ENCODE results near the gene TAF1D. TPM values are rescaled to one million over a fixed set of nuclear protein-coding genes. Genes with fewer than 3 reads are reported as not detected.

TAF1D gene
- total RNA-seq, 3 donors from 2014 or later = 91.5 to 172 (median 154) TPM

GRCh38 chr11:93772123-93772522, 30.8 kb upstream of the TAF1D start:
- DNase-seq (ENCODE audit: low spot score in 2 of 2) = no peak
- Histone ChIP-seq H3K36me3 (no peaks in the 10 kb centered on the region), H3K4me3 (no peak overlapping the region), H3K27me3 (no peaks in the 10 kb centered on the region), H3K4me1 (no peaks in the 10 kb centered on the region), H3K9me3 (peaks cover 0 to 5% of the 10 kb centered on the region in 2 donors), H3K27ac (no peak overlapping the region)
- TF ChIP-seq POLR2AphosphoS5 (IDR thresholded peaks at IDR 0.05) = no peak
- TF ChIP-seq POLR2A (IDR thresholded peaks at IDR 0.05) = no peak
- TF ChIP-seq CTCF (IDR thresholded peaks at IDR 0.05) = no peak
- intact Hi-C loops (cut with DNase I; ENCODE audit: low total_unique reads) = no loop called here

GRCh38 chr11:93770160-93770559, 28.9 kb upstream of the TAF1D start:
- H3K27me3 ChIP-seq = no peaks in the 10 kb centered on the region
- no peak overlapping the region for H3K27ac ChIP-seq
- DNase-seq (ENCODE audit: low spot score in 2 of 2) = no peak
- H3K4me3 ChIP-seq = no peak overlapping the region
- no peaks in the 10 kb centered on the region for H3K36me3 ChIP-seq
- H3K9me3 ChIP-seq = peaks cover 0 to 5% of the 10 kb centered on the region in 2 donors
- H3K4me1 ChIP-seq = no peaks in the 10 kb centered on the region
- TF ChIP-seq POLR2AphosphoS5 (IDR thresholded peaks at IDR 0.05) (no peak), CTCF (IDR thresholded peaks at IDR 0.05) (no peak), POLR2A (IDR thresholded peaks at IDR 0.05) (no peak)
- intact Hi-C loops (cut with DNase I; ENCODE audit: low total_unique reads) = no loop called here

GRCh38 chr11:93767018-93767417, 25.7 kb upstream of the TAF1D start:
- H3K27me3 ChIP-seq = no peaks in the 10 kb centered on the region
- TF ChIP-seq POLR2AphosphoS5 (IDR thresholded peaks at IDR 0.05) = no peak
- no peak for TF ChIP-seq POLR2A (IDR thresholded peaks at IDR 0.05)
- no peak for TF ChIP-seq CTCF (IDR thresholded peaks at IDR 0.05)
- H3K27ac ChIP-seq = no peak overlapping the region
- no peaks in the 10 kb centered on the region for H3K36me3 ChIP-seq
- intact Hi-C loops (cut with DNase I; ENCODE audit: low total_unique reads) = no loop called here
- no peak for DNase-seq (ENCODE audit: low spot score in 2 of 2)
- no peak overlapping the region for H3K4me3 ChIP-seq
- no peaks in the 10 kb centered on the region for H3K4me1 ChIP-seq
- H3K9me3 ChIP-seq = no peaks in the 10 kb centered on the region

- no peak overlapping the region for H3K4me3 ChIP-seq
- intact Hi-C loops (cut with DNase I; ENCODE audit: low total_unique reads) = no loop called here
- no peak for DNase-seq (ENCODE audit: low spot score in 2 of 2)
- no peak for TF ChIP-seq CTCF (IDR thresholded peaks at IDR 0.05)
- TF ChIP-seq POLR2AphosphoS5 (IDR thresholded peaks at IDR 0.05) = no peak
- no peak for TF ChIP-seq POLR2A (IDR thresholded peaks at IDR 0.05)
- no peak overlapping the region for H3K27ac ChIP-seq
- H3K36me3 ChIP-seq = no peaks in the 10 kb centered on the region
- no peaks in the 10 kb centered on the region for H3K27me3 ChIP-seq
- H3K4me1 ChIP-seq = no peaks in the 10 kb centered on the region
- H3K9me3 ChIP-seq = no peaks in the 10 kb centered on the region
Measured at GRCh38 chr11:93766504-93766903, 25.2 kb upstream of the TAF1D start.

- H3K36me3 ChIP-seq = no peaks in the 10 kb centered on the region
- DNase-seq (ENCODE audit: low spot score in 2 of 2) = no peak
- intact Hi-C loops (cut with DNase I; ENCODE audit: low total_unique reads) = no loop called here
- H3K4me3 ChIP-seq = no peak overlapping the region
- no peaks in the 10 kb centered on the region for H3K4me1 ChIP-seq
- TF ChIP-seq CTCF (IDR thresholded peaks at IDR 0.05) = no peak
- no peak for TF ChIP-seq POLR2AphosphoS5 (IDR thresholded peaks at IDR 0.05)
- no peak for TF ChIP-seq POLR2A (IDR thresholded peaks at IDR 0.05)
- H3K27me3 ChIP-seq = no peaks in the 10 kb centered on the region
- H3K9me3 ChIP-seq = no peaks in the 10 kb centered on the region
- no peak overlapping the region for H3K27ac ChIP-seq
Measured at GRCh38 chr11:93765551-93765950, 24.3 kb upstream of the TAF1D start.

All from breast epithelium (tissue), 4 donors.